GM19351 (cell line): ENCODE results near the gene DENND1A.

Experiments used
- ATAC-seq: cut with Tn5 transposase; IDR thresholded peaks from one replicate; pipeline ENCODE4 v1.9.1; 2021; ENCODE audit warnings: mild to moderate bottlenecking, moderate library complexity; ENCODE audit not compliant: unreplicated experiment

Gene DENND1A

GRCh38 chr9:123548741-123549545 lies 381.0 kb downstream of the DENND1A start:
- ATAC-seq = no peak

GRCh38 chr9:123544007-123544827 lies 385.7 kb downstream of the DENND1A start:
- ATAC-seq = no peak

GRCh38 chr9:123543492-123543891 lies 386.4 kb downstream of the DENND1A start:
- no peak for ATAC-seq

- ATAC-seq = no peak
Observed at GRCh38 chr9:123542435-123543225, 387.3 kb downstream of the DENND1A start.

GRCh38 chr9:123541411-123541810 lies 388.5 kb downstream of the DENND1A start:
- no peak for ATAC-seq

GRCh38 chr9:123540457-123540856 lies 389.5 kb downstream of the DENND1A start:
- ATAC-seq = no peak

- ATAC-seq = no peak
Observed at GRCh38 chr9:123537809-123538208, 392.1 kb downstream of the DENND1A start.

- ATAC-seq = peak; percentile 69
Observed at GRCh38 chr9:123536455-123536868, 393.5 kb downstream of the DENND1A start.

- no peak for ATAC-seq
Observed at GRCh38 chr9:123534336-123534735, 395.6 kb downstream of the DENND1A start.

GRCh38 chr9:123530244-123530643 lies 399.7 kb downstream of the DENND1A start:
- ATAC-seq = no peak

- ATAC-seq = no peak
Observed at GRCh38 chr9:123528501-123528900, 401.4 kb downstream of the DENND1A start.

GRCh38 chr9:123527981-123528380 lies 401.9 kb downstream of the DENND1A start:
- ATAC-seq = no peak

- no peak for ATAC-seq
Observed at GRCh38 chr9:123525957-123526356, 404.0 kb downstream of the DENND1A start.

- no peak for ATAC-seq
Observed at GRCh38 chr9:123525424-123525823, 404.5 kb downstream of the DENND1A start.

GRCh38 chr9:123524866-123525265 lies 405.1 kb downstream of the DENND1A start:
- no peak for ATAC-seq

GRCh38 chr9:123523845-123524244 lies 406.1 kb downstream of the DENND1A start:
- ATAC-seq = no peak

- ATAC-seq = no peak
Observed at GRCh38 chr9:123523001-123523400, 406.9 kb downstream of the DENND1A start.

- no peak for ATAC-seq
Observed at GRCh38 chr9:123522251-123522650, 407.7 kb downstream of the DENND1A start.

GRCh38 chr9:123518338-123518737 lies 411.6 kb downstream of the DENND1A start:
- no peak for ATAC-seq

- ATAC-seq = no peak
Observed at GRCh38 chr9:123517512-123517911, 412.4 kb downstream of the DENND1A start.

GRCh38 chr9:123514766-123515165 lies 415.2 kb downstream of the DENND1A start:
- ATAC-seq = no peak
